ENCODE measurements around the gene ADI1. TPM values are rescaled to one million over a fixed set of nuclear protein-coding genes. Genes with fewer than 3 reads are reported as not detected.
A peak's percentile ranks its signal among the peaks of the same experiment; 100 is the strongest.

Gene ADI1
- total and polyA plus RNA-seq, 10 of the 15 experiments (the other 5 are each of a cell fraction or from before 2014, with no cell fraction given) = 4.4 to 78.7 (median 17.2) TPM

- Histone ChIP-seq H3K4me3 (peak overlapping the region; percentile 50; the same call in 1 of the 2 replicates), H3K27ac (ENCODE audit: control insufficient read depth, insufficient read depth) (peak overlapping the region; percentile 76), H3K4me2 (ENCODE audit: control insufficient read depth, insufficient read depth) (peak overlapping the region; percentile 66), H2AFZ (ENCODE audit: control insufficient read depth, low read depth, low read length) (peak overlapping the region; percentile 70), H3K36me3 (ENCODE audit: control insufficient read depth in 2 of 2, insufficient read depth in 2 of 2, low read length in 1 of 2) (peaks cover 5 to 9% of the 10 kb centered on the region in 2 experiments; a peak in 3 of 4 replicates), H3K4me1 (ENCODE audit: control insufficient read depth, insufficient read depth, low read length) (peaks cover 12% of the 10 kb centered on the region), H3K79me2 (ENCODE audit: control insufficient read depth, insufficient read depth, low read length) (no peaks in the 10 kb centered on the region), H4K20me1 (ENCODE audit: control insufficient read depth, insufficient read depth) (no peaks in the 10 kb centered on the region), H3K9me3 (replicated peaks; ENCODE audit: control insufficient read depth, insufficient read depth, low read length) (no peaks in the 10 kb centered on the region), H3K27me3 (replicated peaks in 1 of 2; ENCODE audit: control insufficient read depth in 2 of 2, insufficient read depth in 2 of 2, low read length in 1 of 2) (no peaks in the 10 kb centered on the region), H3K9ac (ENCODE audit: control insufficient read depth, insufficient read depth, low read length) (peak overlapping the region; percentile 64)
- SMC1A ChIA-PET (ENCODE audit: uncharacterized antibody, unreplicated experiment) = interaction anchor here (0.7 to 4.0 kb wide), 10 partner anchors 15 to 422 kb away, joined by 3 to 28 read pairs (median 4); partner anchors contain the start of gene EIPR1
- ATAC-seq = peak; percentile 85
- FAIRE-seq = peak; percentile 97
- CTCF ChIA-PET = interaction anchor here (0.6 to 3.6 kb wide), 26 partner anchors 9 to 1342 kb away, joined by 3 to 44 read pairs (median 5); partner anchors contain the start of gene EIPR1
- peak; percentile 68 for DNase-seq (ENCODE audit: low read depth, low spot score)
- RAD21 ChIA-PET (ENCODE audit: unreplicated experiment) = interaction anchor here (0.7 to 2.5 kb wide), 7 partner anchors 19 to 190 kb away, joined by 3 to 21 read pairs (median 3); no protein-coding TSS in a partner anchor
- 3% methylated on average over 12 of the region's 12 CpGs for WGBS (ENCODE audit: insufficient coverage, insufficient replicate concordance, low lambda C conversion rate, missing lambda C conversion rate)
- in situ Hi-C loops (cut with MboI) = loop anchor here (25.0 kb wide), 1 partner anchor 1350 kb away; no protein-coding TSS in a partner anchor
- BruUV-seq (replicated peaks) = no TSS peak
- intact Hi-C loops (cut with micrococcal nuclease; ENCODE audit: unreplicated experiment) = loop anchor here (1.0 kb wide), 2 partner anchors 38 to 189 kb away; no protein-coding TSS in a partner anchor
- POLR2A ChIA-PET = interaction anchor here (1.4 kb wide), 1 partner anchor 57 kb away, joined by 3 read pairs; no protein-coding TSS in a partner anchor
- no peak for TF ChIP-seq RCOR1 (conservative IDR thresholded peaks at IDR 0.05; ENCODE audit: low read depth, low read length)
- TF ChIP-seq MLLT1 (IDR thresholded peaks at IDR 0.05) = no peak; the same call in 1 of the 2 replicates
- TF ChIP-seq, protein P1, sequence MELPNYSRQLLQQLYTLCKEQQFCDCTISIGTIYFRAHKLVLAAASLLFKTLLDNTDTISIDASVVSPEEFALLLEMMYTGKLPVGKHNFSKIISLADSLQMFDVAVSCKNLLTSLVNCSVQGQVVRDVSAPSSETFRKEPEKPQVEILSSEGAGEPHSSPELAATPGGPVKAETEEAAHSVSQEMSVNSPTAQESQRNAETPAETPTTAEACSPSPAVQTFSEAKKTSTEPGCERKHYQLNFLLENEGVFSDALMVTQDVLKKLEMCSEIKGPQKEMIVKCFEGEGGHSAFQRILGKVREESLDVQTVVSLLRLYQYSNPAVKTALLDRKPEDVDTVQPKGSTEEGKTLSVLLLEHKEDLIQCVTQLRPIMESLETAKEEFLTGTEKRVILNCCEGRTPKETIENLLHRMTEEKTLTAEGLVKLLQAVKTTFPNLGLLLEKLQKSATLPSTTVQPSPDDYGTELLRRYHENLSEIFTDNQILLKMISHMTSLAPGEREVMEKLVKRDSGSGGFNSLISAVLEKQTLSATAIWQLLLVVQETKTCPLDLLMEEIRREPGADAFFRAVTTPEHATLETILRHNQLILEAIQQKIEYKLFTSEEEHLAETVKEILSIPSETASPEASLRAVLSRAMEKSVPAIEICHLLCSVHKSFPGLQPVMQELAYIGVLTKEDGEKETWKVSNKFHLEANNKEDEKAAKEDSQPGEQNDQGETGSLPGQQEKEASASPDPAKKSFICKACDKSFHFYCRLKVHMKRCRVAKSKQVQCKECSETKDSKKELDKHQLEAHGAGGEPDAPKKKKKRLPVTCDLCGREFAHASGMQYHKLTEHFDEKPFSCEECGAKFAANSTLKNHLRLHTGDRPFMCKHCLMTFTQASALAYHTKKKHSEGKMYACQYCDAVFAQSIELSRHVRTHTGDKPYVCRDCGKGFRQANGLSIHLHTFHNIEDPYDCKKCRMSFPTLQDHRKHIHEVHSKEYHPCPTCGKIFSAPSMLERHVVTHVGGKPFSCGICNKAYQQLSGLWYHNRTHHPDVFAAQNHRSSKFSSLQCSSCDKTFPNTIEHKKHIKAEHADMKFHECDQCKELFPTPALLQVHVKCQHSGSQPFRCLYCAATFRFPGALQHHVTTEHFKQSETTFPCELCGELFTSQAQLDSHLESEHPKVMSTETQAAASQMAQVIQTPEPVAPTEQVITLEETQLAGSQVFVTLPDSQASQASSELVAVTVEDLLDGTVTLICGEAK (IDR thresholded peaks at IDR 0.05; ENCODE audit: borderline replicate concordance) = no peak
- no peak for TF ChIP-seq EGR1 (IDR thresholded peaks at IDR 0.05; ENCODE audit: borderline replicate concordance in 1 of 2, low read depth in 2 of 2, low read length in 2 of 2)
- TF ChIP-seq BRCA1 (IDR thresholded peaks at IDR 0.05; ENCODE audit: low read depth, low read length) = no peak
- no peak for TF ChIP-seq HSF1 (IDR thresholded peaks at IDR 0.05; ENCODE audit: low read depth, low read length)
- TF ChIP-seq MYC (IDR thresholded peaks at IDR 0.05; ENCODE audit: insufficient read depth, insufficient read length, insufficient replicate concordance, low read length, severe bottlenecking) = no peak
- TF ChIP-seq SPI1 (IDR thresholded peaks at IDR 0.05; ENCODE audit: borderline replicate concordance, insufficient read depth, low read depth, low read length) = no peak
- no peak for TF ChIP-seq PML (IDR thresholded peaks at IDR 0.05; ENCODE audit: low read length)
- TF ChIP-seq YBX1 (IDR thresholded peaks at IDR 0.05) = no peak
- peak; percentile 67; the same call in 1 of the 2 replicates for TF ChIP-seq HDGF (IDR thresholded peaks at IDR 0.05)
- no peak for TF ChIP-seq PAX8 (IDR thresholded peaks at IDR 0.05)
- TF ChIP-seq FOXM1 (IDR thresholded peaks at IDR 0.05; ENCODE audit: low read depth, low read length) = no peak
- TF ChIP-seq MXI1 (IDR thresholded peaks at IDR 0.05; ENCODE audit: low read depth, low read length) = peak; percentile 37; the same call in 1 of the 2 replicates
These were observed 57.4 kb downstream of the ADI1 start for GRCh38 chr2:3461801-3462492.
